Myocyte (in vitro differentiated cells): ENCODE data around the gene SLC22A25. TPM values are rescaled to one million over a fixed set of nuclear protein-coding genes. Genes with fewer than 3 reads are reported as not detected.
"Not testable (repeated sequence)": the region's sequence is repeated elsewhere in the genome, so short reads cannot be mapped to it uniquely, and the experiment has no call there.

Experiments used
- DNase-seq: peaks from one replicate; pipeline ENCODE4 v3.0.0-alpha.2; 2012; ENCODE audit warnings: low read depth
- polyA plus RNA-seq: library from polyadenylated mRNA; unstranded; fragments of >200 nt; gene quantifications from one replicate; pipeline ENCODE4 v1.2.1, GENCODE V29; 2012; ENCODE audit warnings: missing spikeins
- total RNA-seq: library from RNA; depleted of rRNA; stranded (reverse); fragments of >200 nt; gene quantifications from 2 replicates; pipeline ENCODE4 v1.2.3, GENCODE V29; 2014

SLC22A25 gene
- total RNA-seq = not detected in 2 replicates
- polyA plus RNA-seq = not detected

GRCh38 chr11:63243533-63243932, at the start of gene SLC22A25:
SLC22A25 (minus strand) TSS chr11:63243599; CDS start chr11:63229652, 13,947 bp downstream.
- no peak for DNase-seq

GRCh38 chr11:63290285-63290684, 46.9 kb upstream of the SLC22A25 start:
- no peak for DNase-seq

- DNase-seq = no peak
Measured at GRCh38 chr11:63289658-63290057, 46.3 kb upstream of the SLC22A25 start.

GRCh38 chr11:63282579-63282978, 39.2 kb upstream of the SLC22A25 start:
- DNase-seq = no peak

- no peak for DNase-seq
Measured at GRCh38 chr11:63280920-63281319, 37.5 kb upstream of the SLC22A25 start.

DNA sequence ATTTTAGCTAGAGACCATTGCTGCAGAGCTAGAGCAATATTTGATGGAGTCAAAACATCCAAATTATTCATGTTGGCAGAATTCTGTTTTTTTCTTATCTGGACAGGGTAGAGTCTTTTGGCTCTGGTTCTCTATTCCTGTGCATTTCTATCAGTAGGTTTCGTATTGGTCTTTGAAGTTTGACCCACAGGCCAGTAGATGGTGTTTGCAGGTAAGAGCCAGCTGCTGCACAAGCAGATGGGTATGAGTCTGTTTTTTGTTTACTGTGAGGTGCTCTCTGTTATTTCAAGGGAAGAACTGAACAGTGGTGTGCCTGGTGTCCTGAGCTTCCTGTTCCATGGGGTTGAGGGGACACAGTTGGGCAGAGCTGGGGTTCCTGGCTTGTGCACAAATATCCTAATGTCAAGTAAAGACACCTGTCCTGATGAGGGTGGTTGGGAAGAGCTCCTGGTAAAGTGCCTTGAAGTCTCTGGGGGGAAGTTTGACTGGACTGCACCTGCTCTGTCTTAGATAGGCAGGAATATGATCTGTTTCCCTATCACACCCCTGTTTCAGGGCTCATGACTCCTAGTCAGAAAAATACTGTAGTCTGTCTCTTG, 34.0 kb upstream of the SLC22A25 start:
- no peak for DNase-seq

DNA sequence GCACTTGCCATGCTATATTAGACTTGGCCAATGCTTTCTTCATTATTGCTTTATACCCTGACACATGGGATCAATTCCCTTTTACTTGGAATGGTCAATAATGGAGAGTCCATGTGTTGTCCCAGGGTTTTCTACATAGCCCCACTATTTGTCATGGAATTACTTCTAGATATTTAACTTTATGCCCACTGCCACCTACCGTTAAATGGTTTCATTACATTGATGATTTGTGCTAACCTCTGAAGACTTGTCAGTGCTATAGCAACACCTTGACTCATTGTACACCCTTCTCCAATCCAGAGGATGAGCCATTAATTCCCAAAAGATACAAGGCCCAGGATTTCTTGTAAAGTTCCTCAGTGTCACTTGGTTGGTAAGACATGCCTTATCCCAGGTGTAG, 31.4 kb upstream of the SLC22A25 start:
- no peak for DNase-seq

DNA sequence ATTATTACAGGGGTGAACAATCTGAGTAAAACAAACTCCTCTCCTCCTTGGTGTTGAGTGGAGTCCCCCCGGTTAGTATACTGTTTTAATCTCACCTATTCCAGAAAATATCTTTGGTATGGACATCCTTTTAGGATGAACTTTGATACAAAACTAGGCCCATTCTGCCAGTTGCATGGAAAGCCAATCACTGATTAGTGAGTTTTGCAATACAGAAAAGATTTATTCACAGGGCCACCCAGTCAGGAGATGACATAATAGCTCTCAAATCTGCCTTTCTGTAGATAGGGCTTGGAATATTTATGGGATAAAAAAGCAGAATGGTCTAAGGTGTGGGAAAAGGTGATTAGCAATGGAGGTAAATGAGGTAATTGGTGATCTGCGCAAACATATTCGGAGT, 30.3 kb upstream of the SLC22A25 start:
- DNase-seq = no peak

- no peak for DNase-seq
Measured at GRCh38 chr11:63262547-63262946, 19.1 kb upstream of the SLC22A25 start.

- DNase-seq = no peak
Measured at GRCh38 chr11:63251312-63251711, 7.9 kb upstream of the SLC22A25 start.

GRCh38 chr11:63250162-63251050, 7.0 kb upstream of the SLC22A25 start:
- DNase-seq = no peak

- no peak for DNase-seq
Measured at GRCh38 chr11:63248966-63249365, 5.6 kb upstream of the SLC22A25 start.

DNA sequence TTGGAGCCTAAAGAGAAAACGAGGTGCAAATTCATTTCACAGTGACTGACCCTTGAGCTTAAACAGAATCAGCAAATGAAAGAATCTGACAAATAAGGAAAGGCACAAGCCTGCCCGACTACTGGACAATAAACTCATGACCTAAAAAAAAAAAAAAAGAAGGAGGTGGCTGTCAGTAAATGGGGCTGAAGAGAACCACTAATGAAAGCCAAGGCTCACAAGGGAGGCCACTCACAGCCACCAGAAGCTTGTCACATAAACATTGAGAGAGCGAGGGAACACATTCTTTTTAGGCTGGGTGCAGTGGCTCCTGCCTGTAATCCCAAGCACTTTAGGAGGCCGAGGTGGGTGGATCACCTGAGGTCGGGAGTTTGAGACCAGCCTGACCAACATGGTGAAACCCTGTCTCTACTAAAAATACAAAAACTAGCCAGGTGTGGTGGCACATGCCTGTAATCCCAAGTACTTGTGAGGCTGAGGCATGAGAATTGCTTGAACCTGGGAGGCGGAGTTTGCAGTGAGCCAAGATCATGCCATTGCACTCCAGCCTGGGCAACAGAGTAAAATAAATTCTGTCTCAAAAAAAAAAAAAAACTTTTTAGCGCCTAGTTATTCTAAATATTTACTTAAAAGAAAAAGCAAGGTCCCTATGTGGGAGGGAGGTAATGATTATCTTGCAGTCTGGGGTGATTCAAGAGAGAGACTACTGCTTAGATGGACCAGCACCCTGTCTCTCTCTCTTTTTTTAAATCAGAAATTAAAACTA, 4.0 kb upstream of the SLC22A25 start:
- DNase-seq = not testable (repeated sequence)

DNA sequence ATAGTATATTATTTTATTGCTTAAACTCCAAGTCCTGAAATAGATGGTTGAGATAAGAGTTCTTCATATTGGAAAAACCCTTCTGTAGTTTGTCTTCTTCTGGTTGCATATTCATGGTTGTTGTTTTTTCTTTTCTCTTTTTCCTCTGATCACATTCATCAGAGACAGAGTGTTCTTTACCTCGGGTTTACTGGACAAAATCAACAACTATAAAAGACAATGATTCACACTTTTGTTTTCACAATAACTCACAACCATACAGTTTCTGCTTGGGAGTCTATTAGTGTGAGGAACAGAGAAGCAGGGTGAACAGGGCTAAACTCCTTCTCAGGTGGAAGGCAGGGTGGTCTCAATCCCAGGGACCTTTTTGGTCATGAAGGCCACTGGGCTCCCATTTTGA, 2.6 kb upstream of the SLC22A25 start:
- no peak for DNase-seq

DNA sequence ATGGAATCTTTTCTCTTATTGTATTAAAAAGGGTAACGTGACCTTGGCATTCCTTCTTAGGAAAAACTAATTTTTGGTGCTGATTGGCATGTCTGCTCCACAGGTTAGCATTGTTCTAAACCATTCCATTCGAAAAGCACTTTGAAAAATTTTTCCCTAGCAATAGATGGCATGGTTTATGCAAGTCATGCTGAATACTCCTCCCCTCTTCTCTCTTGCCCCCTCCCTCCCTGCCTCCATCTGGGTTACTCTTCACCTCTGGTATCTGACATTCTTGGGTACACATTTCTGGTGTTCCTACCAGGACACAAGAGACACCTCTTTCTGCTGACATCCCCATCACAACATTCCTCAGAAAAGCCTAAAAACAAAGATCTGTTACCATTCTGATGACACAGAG, 1.5 kb upstream of the SLC22A25 start:
- no peak for DNase-seq

- DNase-seq = no peak
Measured at GRCh38 chr11:63242089-63242781, 1.2 kb downstream of the SLC22A25 start.

DNA sequence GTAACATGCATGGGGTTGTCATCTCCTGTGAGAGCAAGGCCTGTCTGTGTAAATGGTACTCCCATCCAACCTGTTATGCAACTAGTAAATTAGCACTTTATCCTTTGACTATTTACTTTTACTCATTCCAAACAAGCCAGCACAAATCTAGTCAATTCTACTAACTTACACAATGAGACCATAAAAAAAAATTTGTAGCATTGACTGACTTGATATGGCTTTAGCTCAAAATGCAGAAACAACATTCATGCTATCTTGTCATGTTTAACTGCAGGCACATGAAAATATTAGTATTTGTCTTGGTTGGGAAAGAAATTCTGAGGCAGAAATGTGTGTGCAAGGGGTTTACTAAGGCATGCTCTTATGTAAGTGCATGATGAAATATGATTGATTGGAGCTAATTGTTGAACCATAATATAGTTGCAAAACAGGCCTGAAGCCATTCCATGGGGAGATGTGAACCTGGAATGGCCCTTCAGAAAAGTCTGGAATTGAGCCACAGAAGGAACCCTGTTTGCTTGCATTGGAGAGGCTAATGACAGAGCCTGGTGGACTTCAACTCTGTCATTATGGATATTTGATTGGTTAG, 2.5 kb downstream of the SLC22A25 start:
- no peak for DNase-seq

GRCh38 chr11:63240098-63240497, 3.3 kb downstream of the SLC22A25 start:
- no peak for DNase-seq

- DNase-seq = no peak
Measured at GRCh38 chr11:63239254-63239653, 4.1 kb downstream of the SLC22A25 start.

DNA sequence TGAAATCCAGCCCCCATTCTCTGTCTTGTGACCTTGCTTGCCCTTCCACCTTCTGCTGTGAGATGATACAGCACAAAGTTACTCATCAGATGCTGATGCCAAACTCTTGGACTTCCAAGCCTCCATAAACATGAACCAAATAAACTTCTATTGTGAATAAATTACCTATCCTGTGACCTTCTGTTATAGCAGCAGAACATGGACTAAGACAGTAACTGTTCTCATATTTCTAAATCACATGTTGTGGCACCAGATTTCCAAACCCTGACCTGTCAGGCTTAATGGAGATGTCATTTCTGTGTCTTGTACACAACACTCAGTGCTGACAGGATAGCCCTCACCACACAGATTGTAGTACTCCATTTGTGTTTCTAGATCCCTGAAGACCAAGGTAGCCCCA, 6.0 kb downstream of the SLC22A25 start:
- DNase-seq = no peak
